Lung (tissue), 12 donors: ENCODE data around the gene KLK8. TPM values are rescaled to one million over a fixed set of nuclear protein-coding genes. Genes with fewer than 3 reads are reported as not detected.

Experiments used
- ATAC-seq: fragments of 200-7000 bp; cut with Tn5 transposase; one replicate; pipeline ENCODE4 v1.9.1; 2020; ENCODE audit warnings: moderate number of reproducible peaks; ENCODE audit not compliant: insufficient read depth, low FRiP score
- DNase-seq, 3 donors: peaks; one replicate each; pipeline ENCODE4 v3.0.0-alpha.2; 2013 to 2017
- H3K27ac ChIP-seq, 2 donors: one replicate each; pipeline ENCODE4 v1.5.1; 2013; ENCODE audit warnings: mild to moderate bottlenecking in 2 of 2, moderate library complexity in 2 of 2, control low read depth in 1 of 2, inconsistent platforms in 1 of 2, low read depth in 1 of 2, low read length in 1 of 2
- H3K27me3 ChIP-seq, 3 donors: one replicate each; pipeline ENCODE4 v1.5.1; 2013; ENCODE audit warnings: low read length in 2 of 3; ENCODE audit not compliant: control insufficient read depth in 3 of 3, insufficient read depth in 3 of 3
- H3K36me3 ChIP-seq, 4 donors: one replicate each; pipeline ENCODE4 v1.5.1; 2013; ENCODE audit warnings: low read length in 4 of 4, mild to moderate bottlenecking in 1 of 4, moderate library complexity in 1 of 4; ENCODE audit not compliant: control insufficient read depth in 4 of 4, insufficient read depth in 4 of 4
- H3K4me1 ChIP-seq, 5 donors: one replicate each; pipeline ENCODE4 v1.5.1; 2013; ENCODE audit warnings: low read length in 5 of 5, mild to moderate bottlenecking in 2 of 5, moderate library complexity in 1 of 5; ENCODE audit not compliant: control insufficient read depth in 5 of 5, insufficient read depth in 5 of 5
- H3K4me3 ChIP-seq: one replicate; pipeline ENCODE4 v1.5.1; 2013; ENCODE audit warnings: mild to moderate bottlenecking, control low read depth, moderate library complexity
- H3K9ac ChIP-seq, 2 donors: one replicate each; pipeline ENCODE4 v1.5.1; 2013; ENCODE audit warnings: low read length in 2 of 2, control low read depth in 1 of 2; ENCODE audit not compliant: insufficient read depth in 1 of 2
- H3K9me3 ChIP-seq, 4 donors: one replicate each; pipeline ENCODE4 v1.5.1; 2013; ENCODE audit warnings: low read length in 3 of 4, mild to moderate bottlenecking in 1 of 4, moderate library complexity in 1 of 4; ENCODE audit not compliant: control insufficient read depth in 4 of 4, insufficient read depth in 3 of 4
- CTCF ChIP-seq: IDR thresholded peaks from 2 replicates; pipeline ENCODE4 v1.5.1; 2012; ENCODE audit warnings: mild to moderate bottlenecking; ENCODE audit errors: control extremely low read depth, extremely low read depth
- WGBS, 2 donors: extraction: QIAGEN DNeasy Blood & Tissue Kit; methylation state at CpG; one replicate each; pipeline ENCODE4 v1.1.7; 2013; 5-methylcytosine and 5-hydroxymethylcytosine counted together
- polyA plus RNA-seq, 2 donors: library from polyadenylated mRNA; stranded (reverse); fragments of 200-250 nt; gene quantifications; one replicate each; pipeline ENCODE4 v1.2.1, GENCODE V29; 2013
- total RNA-seq, 2 donors: library from RNA; depleted of rRNA in 1 of 2; stranded (reverse); fragments of >200 nt in 1 of 2; gene quantifications; one replicate each; pipeline ENCODE4 v1.2.1, GENCODE V29; 2014 to 2021
- donor health status: control.
- donor health status: control.
- donor health status: Bipolar disorder and iron deficiency.
- donor health status: healthy.
- donor health status: DM: yes; HTN: yes; CAD: no.

Gene KLK8
- total and polyA plus RNA-seq, 4 donors = 0.39 to 0.74 TPM; not detected in 2

GRCh38 chr19:50967929-50968715 lies 33.3 kb downstream of the KLK8 start:
- DNase-seq (no peak), ATAC-seq (no peak)
- Histone ChIP-seq H3K9ac (no peak overlapping the region), H3K4me3 (no peak overlapping the region), H3K9me3 (peaks cover 0 to 2% (median 0%) of the 10 kb centered on the region in 4 donors), H3K27me3 (no peaks in the 10 kb centered on the region), H3K36me3 (no peaks in the 10 kb centered on the region), H3K27ac (no peak overlapping the region), H3K4me1 (no peaks in the 10 kb centered on the region)
- 34 to 39% methylated on average over 20 of the region's 20 CpGs for WGBS, 2 donors
- no peak for TF ChIP-seq CTCF

- H3K9ac ChIP-seq = no peak overlapping the region
- WGBS, 2 donors = 79 to 83% methylated on average over 3 of the region's 3 CpGs
- no peaks in the 10 kb centered on the region for H3K4me1 ChIP-seq
- peaks cover 0 to 10% (median 0%) of the 10 kb centered on the region in 4 donors for H3K9me3 ChIP-seq
- no peak for TF ChIP-seq CTCF
- H3K36me3 ChIP-seq = no peaks in the 10 kb centered on the region
- no peak for ATAC-seq
- no peak for DNase-seq
- no peak overlapping the region for H3K27ac ChIP-seq
- no peak overlapping the region for H3K4me3 ChIP-seq
- H3K27me3 ChIP-seq = no peaks in the 10 kb centered on the region
These were observed 37.1 kb downstream of the KLK8 start for GRCh38 chr19:50964266-50964665.

- H3K9ac ChIP-seq = no peak overlapping the region
- TF ChIP-seq CTCF = no peak
- peaks cover 0 to 12% (median 0%) of the 10 kb centered on the region in 4 donors for H3K9me3 ChIP-seq
- H3K36me3 ChIP-seq = no peaks in the 10 kb centered on the region
- H3K4me1 ChIP-seq = no peaks in the 10 kb centered on the region
- no peak overlapping the region for H3K27ac ChIP-seq
- no peaks in the 10 kb centered on the region for H3K27me3 ChIP-seq
- no peak overlapping the region for H3K4me3 ChIP-seq
- DNase-seq = no peak
- WGBS, 2 donors = 89 to 91% methylated on average over 6 of the region's 6 CpGs
- ATAC-seq = no peak
These were observed 38.0 kb downstream of the KLK8 start for GRCh38 chr19:50963381-50963780.
